COLO668 (cell line): ENCODE results near the gene FAM107B.
"Not testable (repeated sequence)": the region's sequence is repeated elsewhere in the genome, so short reads cannot be mapped to it uniquely, and the experiment has no call there.

Experiments used
- DNase-seq: peaks from one replicate; lab custom pipeline; 2025; ENCODE audit not compliant: unreplicated experiment; lab: John Stamatoyannopoulos, UW

Gene FAM107B

DNA sequence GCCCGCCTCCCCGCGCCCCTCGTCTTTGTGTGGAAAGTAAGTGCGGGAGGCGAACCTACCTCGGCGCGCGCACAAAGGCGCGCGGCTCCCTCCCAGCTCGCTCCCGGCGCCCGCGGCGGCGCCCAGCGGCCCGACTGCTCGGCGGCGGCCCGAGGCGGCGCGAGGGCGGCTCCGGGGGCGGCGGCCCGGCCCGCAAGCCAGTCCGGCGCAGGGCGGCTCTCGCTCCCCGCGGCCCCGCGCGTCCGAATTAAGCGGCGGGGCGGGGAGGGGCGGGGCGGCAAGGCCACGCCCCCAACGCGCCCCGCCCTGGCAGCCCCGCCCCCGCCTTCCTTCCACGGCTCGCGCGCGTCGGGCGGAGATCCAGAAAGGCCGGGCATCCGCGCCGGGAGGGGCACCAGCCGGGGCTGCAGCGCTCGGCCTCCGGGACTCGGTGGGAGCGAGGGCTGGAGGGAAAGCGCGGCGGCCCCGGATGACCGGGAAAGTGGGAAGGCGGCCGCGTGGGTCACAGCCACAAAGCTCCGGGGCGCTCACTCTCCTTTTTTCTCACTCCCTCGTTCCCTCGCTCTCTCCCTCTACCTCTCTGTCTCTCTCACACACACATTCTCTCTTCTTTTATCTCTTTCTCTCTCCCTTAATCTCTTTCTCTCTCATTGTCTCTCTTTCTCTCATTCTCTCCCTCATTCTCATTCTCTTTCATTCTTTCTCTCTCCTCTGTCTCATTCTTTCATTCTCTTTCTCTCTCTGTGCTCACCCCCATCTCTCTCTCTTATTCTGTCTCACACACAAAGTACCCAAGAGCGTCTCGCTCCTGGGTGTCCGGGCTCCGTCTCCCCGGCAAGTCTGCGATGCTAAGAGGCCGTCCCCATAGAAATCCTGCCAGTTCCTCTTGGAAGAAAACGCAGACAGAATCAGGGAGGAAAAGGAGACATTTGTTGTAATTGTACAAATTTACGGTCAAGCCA lies 170.2 kb downstream of the FAM107B start:
- peak; percentile 71 for DNase-seq

DNA sequence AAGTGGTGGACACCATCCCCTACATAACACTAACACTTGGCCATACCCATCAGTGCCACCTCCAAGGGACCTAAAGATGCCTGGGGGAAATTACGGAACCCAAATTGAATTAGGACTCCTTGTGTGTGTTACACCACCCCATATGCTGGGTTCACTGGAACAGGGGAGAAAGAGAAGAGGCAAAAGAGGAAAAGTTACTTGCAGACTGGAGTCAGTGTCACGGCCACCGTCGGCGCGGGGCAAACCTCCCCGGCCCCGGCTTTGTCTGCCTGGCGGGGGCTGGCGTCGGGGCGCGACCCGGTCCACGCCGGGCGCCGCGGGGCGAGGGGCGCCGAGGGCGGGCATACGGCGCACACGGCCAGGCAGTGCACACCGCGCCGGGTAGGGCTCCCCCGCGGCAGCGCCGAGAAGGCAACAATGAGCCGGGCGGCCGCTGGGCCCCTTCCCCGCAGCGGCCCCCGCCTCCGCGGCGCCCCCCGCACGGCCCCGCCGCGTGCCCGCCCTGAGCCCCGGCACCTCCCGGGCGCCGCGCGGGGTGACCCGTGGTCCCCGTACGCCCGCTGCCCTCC lies 171.1 kb downstream of the FAM107B start:
- DNase-seq = peak; percentile 17

DNA sequence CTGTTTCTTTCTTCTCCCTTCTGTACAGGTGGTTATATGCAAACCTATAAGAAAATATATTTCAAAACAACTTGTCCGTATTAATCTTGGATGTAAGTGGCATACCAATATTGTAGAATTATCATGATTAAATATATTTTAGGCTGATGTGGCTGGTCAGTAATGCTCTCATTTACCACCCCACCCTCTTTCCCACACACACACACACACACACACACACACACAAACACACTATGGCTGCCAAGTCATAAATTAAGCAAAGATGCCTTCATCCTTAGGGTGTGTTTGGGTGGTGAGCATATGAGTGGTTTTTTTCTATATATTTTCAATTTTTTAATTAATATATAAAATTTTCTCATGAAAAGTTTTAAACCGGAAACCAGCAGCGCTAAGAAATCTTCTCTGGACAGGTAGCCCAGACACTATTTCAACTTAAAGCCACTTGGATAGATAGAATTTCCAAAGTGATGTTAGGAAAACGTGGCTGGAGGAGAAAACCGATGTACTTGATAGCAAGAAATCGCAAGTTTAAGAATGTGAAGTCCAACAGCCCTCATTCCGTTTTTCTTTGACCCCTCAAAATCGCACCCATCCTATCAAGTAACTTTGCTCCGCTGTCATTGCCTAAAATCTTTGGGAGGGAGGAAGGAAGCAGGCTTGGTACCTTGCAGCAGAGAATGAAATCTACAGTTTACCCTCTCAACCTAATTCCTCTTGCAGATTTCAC lies 171.7 kb downstream of the FAM107B start:
- no peak for DNase-seq

DNA sequence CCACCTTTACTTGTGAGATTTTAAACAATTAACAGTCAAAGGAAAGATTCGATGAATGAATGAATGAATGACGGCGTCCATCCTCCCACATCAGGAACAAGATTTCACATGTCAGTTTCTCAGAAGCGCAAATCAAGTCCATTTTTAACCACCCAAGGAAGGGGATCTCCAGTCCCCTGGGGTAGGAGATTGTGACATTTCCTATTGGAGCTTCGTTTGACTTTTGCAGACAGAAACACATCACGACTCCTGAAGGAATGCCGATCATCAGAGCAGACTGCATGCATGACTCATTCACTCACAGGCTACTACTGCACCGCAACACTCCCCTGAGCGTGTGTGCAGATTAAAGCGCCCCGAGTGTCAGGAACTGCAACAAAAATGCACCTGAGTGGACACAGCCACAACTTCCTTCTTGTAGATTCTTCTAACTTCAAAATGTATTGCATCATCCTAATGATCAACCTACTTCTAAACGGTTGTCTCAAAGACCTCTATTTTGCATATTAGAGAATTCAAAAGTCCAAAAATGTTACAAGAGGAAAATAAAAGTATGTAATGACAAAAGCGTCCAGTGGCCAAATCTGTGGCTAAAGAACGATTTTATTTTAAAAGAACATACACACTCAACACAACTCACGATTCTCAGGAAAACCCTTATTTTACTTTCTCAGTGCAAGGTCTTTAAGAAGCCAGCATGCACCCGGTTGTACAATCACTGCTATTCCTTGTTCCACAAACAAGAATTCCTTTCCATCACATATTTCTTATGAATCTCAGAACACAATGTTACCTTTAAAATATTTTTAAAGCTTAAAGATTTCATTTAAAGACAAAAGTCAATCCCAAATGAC lies 172.6 kb downstream of the FAM107B start:
- DNase-seq = no peak

DNA sequence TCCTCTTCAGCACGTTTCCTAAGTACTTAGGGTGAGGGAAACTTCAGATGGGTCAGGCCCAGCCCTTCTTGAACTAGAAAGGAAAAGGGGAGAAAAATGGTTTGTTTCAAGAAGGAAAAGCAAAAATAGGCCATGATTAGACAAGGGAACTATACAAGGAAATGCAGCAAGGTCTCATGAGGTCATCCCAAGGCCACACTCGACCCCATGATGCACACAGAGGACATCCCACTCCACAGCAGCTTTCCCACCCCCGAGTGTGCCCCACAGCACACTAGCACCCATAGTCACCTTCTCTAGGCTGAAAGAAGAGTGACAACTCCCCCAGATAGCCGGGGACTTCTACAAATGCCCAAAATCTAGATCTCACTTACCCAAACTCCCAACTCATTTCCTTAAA lies 173.4 kb downstream of the FAM107B start:
- no peak for DNase-seq

DNA sequence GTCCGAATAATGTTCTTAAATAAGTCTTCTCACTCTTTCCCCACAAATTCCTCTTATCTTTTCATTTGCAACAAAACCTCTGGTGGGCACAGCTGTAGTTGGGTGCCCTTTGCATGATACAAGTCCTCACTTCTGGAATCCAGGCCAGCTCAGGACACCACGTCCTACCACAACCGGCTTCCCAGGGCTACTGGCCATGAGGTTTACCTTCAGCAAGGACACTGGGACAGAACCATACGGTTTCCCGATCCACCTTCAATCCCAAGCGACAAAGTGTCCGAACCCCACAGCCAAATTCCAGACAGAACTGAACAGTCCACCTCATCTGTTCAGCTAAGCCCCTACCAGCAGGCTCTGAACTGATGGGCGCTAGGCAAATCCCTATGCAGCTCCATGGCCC lies 174.6 kb downstream of the FAM107B start:
- no peak for DNase-seq

DNA sequence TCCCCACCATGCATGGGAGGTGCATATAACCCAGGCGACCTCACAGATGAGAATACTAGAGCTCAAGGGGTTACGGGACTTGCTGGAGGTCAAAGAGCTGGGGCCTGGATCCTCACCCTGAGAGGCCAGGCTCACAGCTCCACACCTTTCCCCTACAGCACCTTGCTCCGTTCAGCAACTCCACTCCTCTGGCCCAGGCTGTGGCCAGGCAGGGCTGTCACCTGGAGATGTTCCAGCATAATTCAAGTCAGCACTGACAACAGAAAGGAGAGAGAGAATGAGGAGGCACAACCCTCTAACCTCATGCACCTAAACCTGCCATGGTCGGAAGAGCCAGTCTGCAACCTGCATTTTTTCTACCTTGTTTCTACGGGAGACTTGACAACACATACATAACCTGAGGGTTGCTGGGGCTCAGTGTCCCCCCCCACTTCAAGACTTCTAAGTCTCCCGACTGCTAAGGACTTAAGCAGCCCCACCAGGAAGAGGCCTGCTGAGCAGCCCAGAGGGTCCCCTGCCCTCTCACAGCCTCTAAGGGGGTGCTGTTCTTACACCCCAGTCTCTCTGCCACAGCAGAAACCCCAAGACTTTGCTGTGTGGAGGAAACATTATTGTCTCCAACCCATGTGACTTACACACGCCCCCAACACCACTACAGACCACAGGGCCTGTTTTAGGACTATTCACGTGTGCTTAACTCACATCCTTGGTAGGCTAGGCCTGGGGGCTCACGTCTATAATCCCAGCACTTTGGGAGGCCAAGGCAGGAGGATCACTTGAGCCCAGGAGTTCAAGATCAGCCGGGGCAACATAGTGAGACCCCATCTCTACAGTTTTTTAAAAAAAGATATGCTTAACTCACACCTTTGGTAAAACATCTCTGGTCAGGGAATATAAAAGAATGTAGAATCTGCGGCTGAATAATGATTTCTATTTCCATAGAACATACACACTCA lies 175.6 kb downstream of the FAM107B start:
- DNase-seq = no peak

DNA sequence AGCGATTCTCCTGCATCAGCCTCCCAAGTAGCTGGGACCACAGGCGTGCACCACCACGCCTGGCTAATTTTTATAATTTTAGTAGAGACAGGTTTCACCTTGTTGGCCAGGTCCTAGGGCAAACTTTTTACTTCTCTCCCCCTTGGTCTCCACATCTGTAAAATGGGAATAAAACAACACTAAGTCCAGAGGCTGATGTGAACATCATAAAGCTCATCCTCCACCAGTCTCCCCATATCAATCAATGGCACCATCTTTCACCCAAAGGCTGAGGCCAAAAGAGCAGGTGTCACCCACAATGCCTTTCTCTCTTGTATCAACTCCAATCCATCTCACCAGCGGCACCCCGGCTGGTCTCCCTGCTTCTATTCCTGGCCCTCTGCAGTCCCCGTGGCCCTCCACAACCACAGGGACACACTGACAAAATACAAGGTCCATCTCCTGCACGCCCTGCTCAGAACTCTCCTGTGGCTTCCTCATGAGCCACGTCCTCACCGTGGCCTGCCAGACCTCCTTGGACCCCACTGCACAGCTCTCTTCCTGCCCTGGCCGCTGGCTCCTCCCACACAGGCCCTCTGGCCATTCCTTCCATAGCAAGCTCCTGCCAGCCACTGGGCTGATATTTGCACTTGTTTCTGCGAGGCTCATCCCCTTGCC lies 179.0 kb downstream of the FAM107B start:
- no peak for DNase-seq

DNA sequence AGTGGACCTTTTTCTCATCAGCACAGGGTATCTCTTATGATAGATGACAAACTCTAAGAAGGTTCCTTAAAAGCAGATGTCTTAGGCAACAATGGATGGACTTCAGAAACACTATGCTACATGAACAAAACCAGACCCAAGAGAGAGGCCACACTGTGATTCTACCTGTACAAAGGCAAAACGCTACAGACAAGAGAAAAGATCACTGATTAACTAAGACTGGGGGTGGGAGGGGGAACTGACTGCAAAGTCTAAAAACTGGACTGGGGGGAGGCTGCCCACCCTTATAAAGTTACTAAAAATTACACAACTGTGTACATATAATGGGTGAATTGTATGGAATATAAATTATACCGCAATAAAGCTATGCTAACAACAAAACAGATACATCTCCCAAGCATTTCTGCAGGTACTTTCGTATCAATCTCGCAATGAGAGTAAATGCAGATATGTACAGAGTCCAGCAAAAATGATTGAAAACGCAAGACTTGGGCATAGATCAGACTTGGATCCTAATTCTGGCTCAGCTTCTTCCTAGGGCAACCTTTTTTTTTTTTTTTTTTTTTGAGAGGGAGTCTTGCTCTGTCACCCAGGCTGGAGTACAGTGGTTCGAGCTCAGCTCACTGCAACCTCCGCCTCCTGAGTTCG lies 179.7 kb downstream of the FAM107B start:
- no peak for DNase-seq

DNA sequence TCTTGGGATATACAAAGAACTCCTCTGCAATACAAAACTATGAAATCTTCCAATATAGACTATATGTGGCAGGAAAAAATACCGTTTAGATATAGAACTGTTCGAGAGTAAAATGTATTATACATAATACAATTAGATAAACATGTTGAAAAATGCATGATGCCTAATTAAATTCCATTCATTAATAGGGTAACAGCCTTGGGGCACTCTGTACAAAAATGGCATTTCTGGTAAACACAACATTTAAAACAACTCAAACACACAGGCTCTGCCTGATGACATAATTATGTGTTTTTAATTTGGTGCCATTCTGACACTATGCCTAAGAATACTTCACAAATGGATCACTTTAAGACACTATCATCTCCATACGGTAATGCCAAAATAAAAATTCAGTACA lies 180.9 kb downstream of the FAM107B start:
- DNase-seq = no peak

DNA sequence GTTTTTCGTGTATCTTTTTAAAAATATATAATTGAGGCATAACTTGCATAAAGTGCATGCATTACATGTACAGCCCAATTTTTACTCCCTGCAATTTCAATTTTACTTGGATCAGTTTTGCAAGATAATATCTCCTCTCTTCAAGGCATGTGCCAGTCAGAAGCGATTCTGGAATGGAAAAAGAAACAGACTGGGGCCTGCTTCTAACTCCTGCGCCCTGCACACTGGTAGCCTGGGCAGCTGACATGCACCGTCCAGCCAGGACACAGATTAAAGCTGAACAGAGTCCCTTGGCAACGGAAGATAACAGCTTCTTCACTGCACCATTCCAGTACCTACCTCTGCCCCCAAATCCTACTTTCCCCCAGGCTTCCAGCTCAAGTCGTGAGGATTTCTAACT lies 182.1 kb downstream of the FAM107B start:
- DNase-seq = no peak

DNA sequence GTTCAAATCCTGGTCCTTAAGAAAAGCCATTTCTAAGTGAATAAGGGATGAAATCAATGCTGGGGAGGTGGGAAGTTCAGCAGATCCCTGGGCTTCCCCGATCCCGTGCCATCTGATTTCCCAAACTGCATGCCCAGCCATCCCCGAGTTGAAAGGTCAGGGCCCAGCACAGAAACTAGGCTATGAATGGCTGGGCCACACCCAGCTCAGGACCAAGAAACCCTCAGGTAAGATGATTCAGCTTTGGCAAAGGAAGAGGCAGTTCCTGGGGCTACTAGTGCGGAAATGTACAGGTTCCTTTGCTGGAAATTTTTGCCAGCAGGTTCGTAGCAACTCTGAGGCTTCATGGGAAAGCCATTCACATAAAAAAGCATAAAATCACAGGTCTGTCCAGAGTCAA lies 182.7 kb downstream of the FAM107B start:
- no peak for DNase-seq

DNA sequence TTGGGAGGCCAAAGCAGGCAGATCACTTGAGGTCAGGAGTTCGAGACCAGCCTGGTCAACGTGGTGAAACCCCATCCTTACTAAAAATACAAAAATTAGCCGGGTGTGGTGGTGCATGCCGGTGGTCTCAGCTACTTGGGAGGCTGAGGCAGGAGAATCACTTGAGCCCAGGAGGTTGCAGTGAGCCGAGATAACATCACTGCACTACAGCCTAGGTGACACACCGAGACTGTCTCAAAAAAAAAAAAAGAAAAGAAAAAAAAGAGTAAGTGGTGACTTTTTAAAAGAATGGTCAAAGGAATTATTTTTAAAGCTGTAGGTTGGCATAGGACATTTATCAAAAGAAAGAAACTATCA lies 185.8 kb downstream of the FAM107B start:
- not testable (repeated sequence) for DNase-seq

DNA sequence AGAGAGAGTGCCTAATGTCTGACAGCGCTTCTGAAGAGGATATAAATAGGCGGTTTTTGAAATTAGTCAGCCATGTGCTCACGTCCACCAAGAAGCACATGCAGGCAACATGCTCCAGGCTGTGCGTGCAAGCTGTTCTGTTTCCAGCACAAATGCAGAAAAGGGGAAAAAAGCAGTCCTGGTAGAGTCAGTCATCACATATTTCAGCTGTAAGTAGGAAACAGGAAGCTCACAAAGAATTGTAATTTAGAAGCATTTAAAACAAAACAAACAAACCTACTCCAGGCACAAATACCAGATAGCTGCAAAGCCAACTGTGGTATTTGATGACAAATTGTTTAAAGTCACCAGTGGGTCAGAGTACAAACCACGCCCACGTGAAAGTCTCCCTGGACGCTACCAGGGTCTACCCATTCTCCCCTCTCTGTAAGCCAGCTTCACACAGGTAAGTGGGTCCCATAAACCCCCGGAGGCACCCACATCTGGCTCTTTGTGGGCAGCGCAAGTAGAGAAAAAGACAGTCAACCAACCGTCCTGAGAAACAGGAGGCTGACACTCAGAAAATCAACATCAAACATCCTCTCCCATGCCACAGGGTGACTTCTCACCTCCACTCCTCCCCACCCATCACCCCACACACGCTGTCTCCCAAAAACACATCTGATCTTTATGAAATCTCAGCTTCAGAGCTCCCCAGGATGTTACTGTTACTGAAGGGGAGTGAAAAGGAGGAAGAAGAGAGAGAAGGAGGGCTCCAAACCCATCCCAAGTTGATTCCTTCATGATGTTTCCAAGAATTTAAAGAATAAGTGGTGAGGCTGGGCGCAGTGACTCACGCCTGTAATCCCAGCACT lies 186.4 kb downstream of the FAM107B start:
- no peak for DNase-seq

DNA sequence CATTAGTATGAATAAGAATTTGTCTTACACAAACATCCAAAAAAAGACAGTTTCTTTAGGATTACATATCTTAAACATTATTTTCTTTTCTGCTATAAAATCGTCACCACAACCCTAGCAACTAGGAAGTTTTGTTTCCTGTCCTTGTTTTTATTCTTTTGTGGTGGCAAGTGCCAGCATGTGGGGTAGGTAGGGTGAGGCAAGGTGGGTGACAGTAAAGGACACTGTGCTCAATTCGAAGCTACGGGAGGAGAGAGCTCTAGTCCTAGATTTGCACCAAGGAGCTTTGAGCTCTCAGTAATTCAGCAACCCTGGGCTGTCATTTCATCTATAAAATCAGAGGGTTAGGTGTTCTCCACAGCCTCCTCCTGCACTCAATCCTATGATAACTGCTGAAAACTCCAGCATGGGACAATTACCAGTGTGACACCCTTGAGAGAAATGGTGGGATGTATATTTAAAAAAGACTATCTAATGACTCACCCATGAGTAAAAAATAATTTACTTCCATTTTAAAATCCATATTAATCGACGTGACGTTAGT lies 187.1 kb downstream of the FAM107B start:
- no peak for DNase-seq

DNA sequence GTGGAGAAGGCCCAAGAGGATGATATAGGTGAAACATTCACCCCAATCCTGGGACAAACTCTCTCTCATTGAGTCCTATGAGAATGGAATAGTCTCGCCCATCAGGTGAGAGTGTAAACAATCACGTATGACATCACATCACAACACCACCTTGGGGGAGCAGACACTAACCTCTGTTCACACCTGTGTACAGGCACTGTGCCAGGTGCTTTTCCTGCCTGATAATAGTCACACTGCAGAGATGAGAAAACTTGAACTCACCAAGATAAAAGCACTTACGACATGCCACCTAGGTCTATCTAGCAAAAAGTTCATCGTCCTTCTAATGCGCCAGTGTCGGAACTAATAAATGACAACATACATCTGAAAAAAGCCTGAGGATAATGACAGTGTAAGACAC lies 187.8 kb downstream of the FAM107B start:
- DNase-seq = peak; percentile 24

DNA sequence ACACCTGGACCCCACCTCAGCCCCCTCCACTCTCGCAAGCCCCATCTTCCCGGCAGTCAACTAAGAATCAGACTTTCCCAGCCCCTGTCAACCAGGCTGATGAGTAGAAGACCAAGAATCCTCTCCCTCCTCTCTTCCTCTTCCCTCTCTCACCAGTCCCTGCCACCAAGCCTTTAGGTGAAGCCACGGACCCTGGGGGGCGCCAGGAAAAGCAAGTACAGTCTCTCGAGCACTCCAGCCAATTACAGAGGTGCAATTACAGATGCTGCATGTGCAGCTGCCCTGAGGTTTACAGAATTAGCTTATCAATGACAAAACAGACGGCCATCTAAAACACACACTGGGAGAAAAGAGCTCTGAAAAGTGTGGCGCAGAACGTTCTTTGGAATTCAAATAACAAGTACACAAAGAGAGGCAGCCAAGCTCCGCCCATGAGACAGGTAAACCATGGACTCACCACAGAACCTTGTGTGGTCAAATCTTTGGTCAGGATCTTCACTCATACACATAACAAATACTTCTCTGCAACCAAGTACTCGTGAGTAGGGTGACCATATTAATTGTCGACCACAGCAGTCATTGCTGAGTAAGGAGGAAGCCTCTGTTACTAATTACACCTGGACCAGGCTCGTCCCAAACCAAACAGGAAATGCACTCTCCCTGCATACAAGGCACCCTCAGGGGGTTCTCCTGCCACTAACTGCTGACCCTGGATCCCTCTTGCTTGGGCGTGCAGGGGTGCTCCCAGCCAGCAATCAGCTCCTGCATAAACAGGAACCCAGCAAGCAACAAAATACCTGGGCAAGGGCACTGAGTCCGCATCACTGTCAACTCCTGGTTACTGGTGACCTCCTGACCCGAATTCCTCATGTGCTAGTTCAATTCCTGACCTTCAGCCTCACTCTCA lies 189.2 kb downstream of the FAM107B start:
- DNase-seq = no peak
